Activated CD4-positive, alpha-beta T cell treated with anti-CD3 and anti-CD28 coated beads for 36 hours (primary cell): Measurements from ENCODE around the gene KREMEN2. TPM values are rescaled to one million over a fixed set of nuclear protein-coding genes. Genes with fewer than 3 reads are reported as not detected.
"Not testable (repeated sequence)": the region's sequence is repeated elsewhere in the genome, so short reads cannot be mapped to it uniquely, and the experiment has no call there.

Experiments used
- ATAC-seq: fragments of 200-7000 bp; cut with Tn5 transposase; one replicate; pipeline ENCODE4 v1.10.0; 2021; ENCODE audit warnings: mild to moderate bottlenecking, moderate library complexity
- CTCF ChIA-PET: fragments of 350-600 bp; sonication (Branson Sonifier 250); formaldehyde crosslinking; loops from one replicate; lab custom pipeline; 2021; ENCODE audit warnings: antibody characterized with exemption; lab: Charles Lee
- POLR2A ChIA-PET: fragments of 350-600 bp; sonication (Branson Sonifier 250); formaldehyde crosslinking; loops from one replicate; lab custom pipeline; 2021; ENCODE audit warnings: antibody characterized with exemption, inconsistent platforms; lab: Charles Lee
- DNase-seq: peaks from one replicate; pipeline ENCODE4 v3.0.0-alpha.2; 2020
- H3K27ac Mint-ChIP-seq: one replicate; pipeline ENCODE4 v1.8.0; 2021; ENCODE audit warnings: mixed read lengths
- H3K27me3 Mint-ChIP-seq: one replicate; pipeline ENCODE4 v1.8.0; 2021; ENCODE audit warnings: mixed read lengths
- H3K36me3 Mint-ChIP-seq: one replicate; pipeline ENCODE4 v1.8.0; 2021; ENCODE audit warnings: low read depth, mixed read lengths
- H3K4me1 Mint-ChIP-seq: one replicate; pipeline ENCODE4 v1.8.0; 2021; ENCODE audit warnings: mixed read lengths
- H3K4me3 Mint-ChIP-seq: one replicate; pipeline ENCODE4 v1.8.0; 2021; ENCODE audit warnings: mild to moderate bottlenecking, moderate library complexity, mixed read lengths
- H3K9me3 Mint-ChIP-seq: one replicate; pipeline ENCODE4 v1.8.0; 2021; ENCODE audit warnings: low read depth, mixed read lengths
- intact Hi-C, 2 experiments: fragments of 100-400 bp; cut with DNase I in 1 of 2; cut with micrococcal nuclease in 1 of 2; formaldehyde crosslinking; loops; one replicate each; pipeline versions ENCODE4 v1.14.2 to v1.15.1; 2022 to 2024; cut with DNase I, micrococcal nuclease
- total RNA-seq, 2 experiments: library from RNA; stranded (reverse); gene quantifications; one replicate each; pipeline ENCODE4 v1.2.3, GENCODE V29; 2021

KREMEN2 gene
- total RNA-seq, 2 experiments from 2014 or later, result not detected

DNA sequence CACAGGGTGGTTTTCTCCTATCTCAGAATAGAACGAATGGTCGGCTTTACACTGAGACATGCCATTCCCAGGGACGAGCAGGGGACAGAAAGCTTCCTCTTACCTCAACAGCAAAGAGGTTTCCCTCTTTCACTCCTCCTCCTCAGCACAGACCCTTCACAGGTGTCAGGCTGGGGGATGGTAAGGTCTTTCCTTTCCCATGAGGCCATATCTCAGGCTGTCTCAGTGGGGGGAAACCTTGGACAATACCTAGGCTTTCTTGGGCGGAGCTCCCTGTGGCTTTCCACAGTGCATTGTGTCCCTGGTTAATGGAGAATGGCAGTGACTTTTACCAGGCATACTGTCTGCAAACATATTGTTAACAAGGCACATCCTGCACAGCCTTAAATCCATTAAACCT, 35.9 kb upstream of the KREMEN2 start:
- H3K4me3 Mint-ChIP-seq, H3K27ac Mint-ChIP-seq, intact Hi-C loops, H3K27me3 Mint-ChIP-seq, H3K9me3 Mint-ChIP-seq, DNase-seq, POLR2A ChIA-PET, ATAC-seq, H3K36me3 Mint-ChIP-seq: not testable (repeated sequence)
- CTCF ChIA-PET, result interaction anchor here (1.5 to 2.4 kb wide), 2 partner anchors 21 to 54 kb away, joined by 4 to 26 read pairs; no protein-coding TSS in a partner anchor
- H3K4me1 Mint-ChIP-seq, result peaks cover 11% of the 10 kb centered on the region

DNA sequence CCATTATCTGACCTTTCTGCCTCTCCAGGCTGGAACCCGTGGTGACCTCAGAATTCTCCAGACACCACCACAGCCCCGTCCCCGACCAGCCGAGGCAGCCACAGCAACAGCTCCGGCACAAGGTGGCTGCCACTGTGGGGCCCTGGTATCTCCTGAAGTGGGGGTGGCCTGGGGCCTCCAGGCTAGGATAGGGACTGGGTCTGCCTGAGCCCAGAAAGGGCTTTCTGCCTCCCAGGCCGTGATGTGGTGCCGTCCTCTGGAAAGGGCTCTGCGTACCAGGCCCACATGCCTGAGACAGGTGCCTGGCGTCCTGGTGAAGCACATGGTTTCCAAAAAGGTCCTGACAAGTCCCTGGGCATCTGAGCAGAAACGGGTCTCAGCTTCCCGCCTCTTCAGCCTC, 35.3 kb upstream of the KREMEN2 start:
- CTCF ChIA-PET, result no interaction called here
- Mint-ChIP-seq H3K27me3 (no peaks in the 10 kb centered on the region), H3K9me3 (no peaks in the 10 kb centered on the region), H3K4me3 (no peak overlapping the region), H3K27ac (no peak overlapping the region), H3K4me1 (peaks cover 11% of the 10 kb centered on the region), H3K36me3 (no peaks in the 10 kb centered on the region)
- intact Hi-C loops, result no loop called here
- DNase-seq, result no peak
- POLR2A ChIA-PET, result no interaction called here
- ATAC-seq, result no peak

DNA sequence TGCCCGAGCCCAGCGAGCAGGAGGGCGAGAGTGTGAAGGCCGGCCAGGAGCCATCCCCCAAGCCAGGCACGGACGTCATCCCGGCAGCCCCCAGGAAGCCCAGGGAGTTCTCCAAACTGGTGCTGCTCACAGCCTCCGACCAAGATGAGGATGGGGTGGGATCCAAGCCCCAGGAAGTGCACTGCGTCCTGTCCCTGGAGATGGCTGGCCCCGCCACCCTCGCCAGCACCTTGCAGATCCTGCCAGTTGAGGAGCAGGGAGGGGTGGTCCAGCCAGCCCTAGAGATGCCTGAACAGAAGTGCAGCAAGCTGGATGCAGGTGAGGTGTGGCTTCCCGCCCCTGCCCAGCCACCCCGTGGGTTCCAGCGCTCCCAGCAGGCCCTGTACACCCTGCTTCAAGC, 34.4 kb upstream of the KREMEN2 start:
- intact Hi-C loops, result no loop called here
- Mint-ChIP-seq H3K27me3 (no peaks in the 10 kb centered on the region), H3K4me1 (peaks cover 11% of the 10 kb centered on the region), H3K9me3 (no peaks in the 10 kb centered on the region), H3K27ac (no peak overlapping the region), H3K36me3 (peaks cover 4% of the 10 kb centered on the region), H3K4me3 (no peak overlapping the region)
- ATAC-seq (no peak), DNase-seq (no peak)
- ChIA-PET CTCF (interaction anchor here (0.6 kb wide), 1 partner anchor 61 kb away, joined by 3 read pairs; no protein-coding TSS in a partner anchor), POLR2A (no interaction called here)

DNA sequence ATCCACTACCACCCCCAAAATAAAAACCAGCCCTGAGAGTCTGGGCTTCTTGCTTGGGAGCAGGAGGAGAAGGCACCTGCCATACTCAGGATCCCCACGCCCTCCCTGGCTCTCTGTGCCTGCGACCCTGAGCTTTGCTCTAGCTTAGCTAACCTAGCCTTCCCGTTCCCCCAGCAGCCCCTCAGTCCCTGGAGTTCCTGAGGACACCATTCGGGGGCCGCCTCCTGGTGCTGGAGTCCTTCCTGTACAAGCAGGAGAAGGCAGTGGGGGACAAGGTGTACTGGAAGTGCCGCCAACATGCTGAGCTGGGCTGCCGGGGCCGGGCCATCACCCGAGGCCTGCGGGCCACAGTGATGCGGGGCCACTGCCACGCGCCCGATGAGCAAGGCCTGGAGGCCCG, 33.8 kb upstream of the KREMEN2 start:
- Mint-ChIP-seq H3K27ac (no peak overlapping the region), H3K36me3 (peaks cover 5% of the 10 kb centered on the region), H3K27me3 (no peaks in the 10 kb centered on the region), H3K9me3 (no peaks in the 10 kb centered on the region), H3K4me1 (peaks cover 11% of the 10 kb centered on the region), H3K4me3 (no peak overlapping the region)
- POLR2A ChIA-PET, result no interaction called here
- no peak for ATAC-seq
- DNase-seq, result no peak
- intact Hi-C loops, result no loop called here
- CTCF ChIA-PET, result interaction anchor here (1.0 kb wide), 1 partner anchor 10 kb away, joined by 3 read pairs; no protein-coding TSS in a partner anchor

DNA sequence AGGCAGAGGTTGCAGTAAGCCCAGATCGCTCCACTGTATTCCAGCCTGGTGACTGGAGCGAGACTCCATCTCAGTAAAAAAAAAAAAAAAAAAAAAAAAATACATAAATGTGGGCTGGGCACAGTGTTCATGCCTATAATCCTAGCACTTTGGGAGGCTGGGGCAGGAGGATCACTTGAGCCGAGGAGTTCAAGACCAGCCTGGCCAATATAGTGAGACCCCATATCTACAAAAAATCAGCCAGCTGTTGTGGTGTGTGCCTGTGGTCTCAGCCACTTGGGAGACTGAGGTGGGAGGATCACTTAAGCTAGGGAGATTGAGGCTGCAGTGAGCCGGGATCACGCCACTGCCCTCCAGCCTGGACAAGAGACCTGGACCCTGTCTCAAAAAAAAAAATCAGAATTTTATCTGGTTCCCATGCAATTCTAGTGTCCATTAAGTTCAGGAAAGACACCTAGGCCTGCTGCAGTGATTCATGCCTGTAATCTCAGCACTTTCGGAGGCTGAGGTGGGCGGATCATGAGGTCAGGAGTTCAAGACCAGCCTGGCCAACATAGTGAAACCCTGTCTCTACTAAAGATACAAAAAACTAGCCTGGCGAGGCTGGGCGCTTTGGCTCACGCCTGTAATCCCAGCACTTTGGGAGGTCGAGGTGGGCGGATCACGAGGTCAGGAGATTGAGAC, 32.7 kb upstream of the KREMEN2 start:
- POLR2A ChIA-PET, result not testable (repeated sequence)
- H3K36me3 Mint-ChIP-seq, result peaks cover 11% of the 10 kb centered on the region

DNA sequence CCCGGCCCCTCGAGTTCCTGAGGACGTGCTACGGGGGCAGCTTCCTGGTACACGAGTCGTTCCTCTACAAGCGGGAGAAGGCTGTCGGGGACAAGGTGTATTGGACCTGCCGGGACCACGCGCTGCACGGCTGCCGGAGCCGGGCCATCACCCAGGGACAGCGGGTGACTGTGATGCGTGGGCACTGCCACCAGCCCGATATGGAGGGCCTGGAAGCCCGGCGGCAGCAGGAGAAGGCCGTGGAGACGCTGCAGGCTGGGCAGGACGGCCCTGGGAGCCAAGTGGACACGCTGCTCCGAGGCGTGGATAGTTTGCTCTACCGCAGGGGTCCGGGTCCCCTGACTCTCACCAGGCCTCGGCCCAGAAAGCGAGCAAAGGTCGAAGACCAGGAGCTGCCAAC, 30.9 kb upstream of the KREMEN2 start:
- H3K27me3 Mint-ChIP-seq, result no peaks in the 10 kb centered on the region
- intact Hi-C loops, result no loop called here
- DNase-seq, result no peak
- ChIA-PET CTCF (interaction anchor here (1.3 kb wide), 1 partner anchor 13 kb away, joined by 3 read pairs; no protein-coding TSS in a partner anchor), POLR2A (no interaction called here)
- H3K36me3 Mint-ChIP-seq, result peaks cover 11% of the 10 kb centered on the region
- H3K4me1 Mint-ChIP-seq, result peaks cover 2% of the 10 kb centered on the region
- no peak overlapping the region for H3K4me3 Mint-ChIP-seq
- H3K27ac Mint-ChIP-seq, result no peak overlapping the region
- H3K9me3 Mint-ChIP-seq, result no peaks in the 10 kb centered on the region
- ATAC-seq, result no peak

More for the DNA sequence above, 32.7 kb upstream of the KREMEN2 start:
- intact Hi-C loops, H3K9me3 Mint-ChIP-seq, ATAC-seq, H3K4me3 Mint-ChIP-seq, H3K27ac Mint-ChIP-seq, H3K27me3 Mint-ChIP-seq, DNase-seq: not testable (repeated sequence)
- CTCF ChIA-PET, result interaction anchor here (0.6 to 1.0 kb wide), 3 partner anchors 11 to 406 kb away, joined by 3 to 4 read pairs (median 3); no protein-coding TSS in a partner anchor
- H3K4me1 Mint-ChIP-seq, result peaks cover 14% of the 10 kb centered on the region

DNA sequence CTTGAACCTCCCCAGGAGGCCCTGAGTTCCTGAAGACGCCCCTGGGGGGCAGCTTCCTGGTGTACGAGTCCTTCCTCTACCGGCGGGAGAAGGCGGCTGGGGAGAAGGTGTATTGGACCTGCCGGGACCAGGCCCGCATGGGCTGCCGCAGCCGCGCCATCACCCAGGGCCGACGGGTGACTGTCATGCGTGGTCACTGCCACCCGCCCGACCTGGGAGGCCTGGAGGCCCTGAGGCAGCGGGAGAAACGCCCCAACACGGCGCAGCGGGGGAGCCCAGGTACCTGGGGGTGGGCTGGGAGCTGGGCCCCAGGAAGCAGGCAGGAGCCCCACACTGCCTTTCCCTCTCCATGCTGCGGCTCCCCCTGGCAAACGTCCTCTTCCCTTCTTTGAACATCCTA, 30.4 kb upstream of the KREMEN2 start:
- ATAC-seq (no peak), DNase-seq (no peak)
- ChIA-PET POLR2A (no interaction called here), CTCF (no interaction called here)
- Mint-ChIP-seq H3K27me3 (no peaks in the 10 kb centered on the region), H3K9me3 (no peaks in the 10 kb centered on the region), H3K4me1 (peaks cover 2% of the 10 kb centered on the region), H3K4me3 (no peak overlapping the region), H3K27ac (no peak overlapping the region), H3K36me3 (peaks cover 11% of the 10 kb centered on the region)
- intact Hi-C loops, result no loop called here

DNA sequence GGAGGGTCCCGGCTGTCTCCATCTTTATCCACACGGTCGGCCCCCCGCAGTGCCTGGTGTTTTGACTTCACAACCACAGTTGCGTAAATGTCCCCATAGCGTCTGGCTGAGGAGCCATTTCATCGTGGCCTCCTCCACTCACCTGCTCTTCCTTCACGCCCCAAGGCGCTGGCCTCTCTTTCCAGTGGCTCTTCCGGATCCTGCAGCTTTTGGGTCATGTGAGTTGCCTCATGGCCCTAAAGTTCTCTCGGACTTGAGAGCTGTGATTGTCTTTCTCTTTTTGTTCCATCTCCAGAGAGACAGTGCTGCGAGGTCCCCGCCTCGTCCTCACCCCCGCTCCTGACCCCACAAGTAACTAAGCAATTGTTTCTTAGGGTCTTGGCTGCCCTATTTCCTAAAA, 29.6 kb upstream of the KREMEN2 start:
- ATAC-seq (no peak), DNase-seq (no peak)
- no peaks in the 10 kb centered on the region for H3K27me3 Mint-ChIP-seq
- H3K9me3 Mint-ChIP-seq, result no peaks in the 10 kb centered on the region
- intact Hi-C loops, result no loop called here
- ChIA-PET POLR2A (no interaction called here), CTCF (no interaction called here)
- H3K4me3 Mint-ChIP-seq, result no peak overlapping the region
- peaks cover 2% of the 10 kb centered on the region for H3K4me1 Mint-ChIP-seq
- peaks cover 14% of the 10 kb centered on the region for H3K36me3 Mint-ChIP-seq
- H3K27ac Mint-ChIP-seq, result no peak overlapping the region

DNA sequence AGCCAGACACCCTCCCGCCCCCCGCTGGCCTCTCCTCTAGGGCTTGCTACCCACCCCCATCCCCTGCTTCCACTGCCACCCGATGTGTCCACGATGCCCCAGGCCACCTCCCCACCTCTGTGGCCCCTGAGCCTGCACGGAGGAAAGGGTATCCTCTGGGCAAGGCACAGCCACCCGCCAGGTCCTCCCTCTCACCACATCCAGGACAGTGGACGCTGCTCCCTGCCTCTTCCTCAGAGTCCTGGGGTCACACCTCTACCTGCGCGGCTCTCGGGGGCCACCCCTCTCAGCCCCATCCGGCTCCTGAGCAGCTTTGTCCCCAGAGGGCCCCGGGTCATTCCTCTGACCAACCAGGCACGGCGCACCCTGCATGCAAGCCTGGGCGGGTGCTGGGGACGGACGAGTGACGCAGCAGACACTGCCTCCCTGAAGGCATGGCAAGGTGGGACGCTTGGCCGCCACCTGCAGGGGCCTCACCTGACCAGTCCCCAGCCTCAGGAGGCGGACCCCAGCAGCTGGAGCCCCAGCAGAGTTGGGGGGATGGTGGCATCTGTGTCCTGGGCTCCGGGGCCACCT, 27.6 kb upstream of the KREMEN2 start:
- POLR2A ChIA-PET, result no interaction called here
- Mint-ChIP-seq H3K27ac (no peak overlapping the region), H3K9me3 (no peaks in the 10 kb centered on the region), H3K27me3 (no peaks in the 10 kb centered on the region), H3K36me3 (peaks cover 23% of the 10 kb centered on the region), H3K4me3 (no peak overlapping the region), H3K4me1 (peaks cover 2% of the 10 kb centered on the region)
- CTCF ChIA-PET, result no interaction called here
- intact Hi-C loops, result no loop called here
- DNase-seq (no peak), ATAC-seq (no peak)

DNA sequence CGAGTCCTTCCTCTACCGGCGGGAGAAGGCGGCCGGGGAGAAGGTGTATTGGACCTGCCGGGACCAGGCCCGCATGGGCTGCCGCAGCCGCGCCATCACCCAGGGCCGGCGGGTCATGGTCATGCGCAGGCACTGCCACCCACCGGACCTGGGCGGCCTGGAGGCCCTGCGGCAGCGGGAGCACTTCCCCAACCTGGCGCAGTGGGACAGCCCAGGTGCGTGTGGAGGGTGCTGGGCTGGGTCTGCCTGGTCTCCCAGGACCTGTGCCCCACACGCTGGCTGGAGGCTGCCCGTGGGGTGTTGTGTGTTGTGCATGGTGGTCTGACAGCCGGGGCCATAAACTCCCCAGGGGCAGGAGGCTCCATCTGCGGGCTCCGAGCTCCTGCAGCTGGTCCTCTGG, 26.9 kb upstream of the KREMEN2 start:
- intact Hi-C loops, result no loop called here
- Mint-ChIP-seq H3K4me1 (peaks cover 2% of the 10 kb centered on the region), H3K27ac (no peak overlapping the region), H3K9me3 (no peaks in the 10 kb centered on the region), H3K4me3 (no peak overlapping the region), H3K36me3 (peaks cover 24% of the 10 kb centered on the region), H3K27me3 (no peaks in the 10 kb centered on the region)
- ATAC-seq (no peak), DNase-seq (no peak)
- CTCF ChIA-PET, result no interaction called here
- POLR2A ChIA-PET, result no interaction called here

DNA sequence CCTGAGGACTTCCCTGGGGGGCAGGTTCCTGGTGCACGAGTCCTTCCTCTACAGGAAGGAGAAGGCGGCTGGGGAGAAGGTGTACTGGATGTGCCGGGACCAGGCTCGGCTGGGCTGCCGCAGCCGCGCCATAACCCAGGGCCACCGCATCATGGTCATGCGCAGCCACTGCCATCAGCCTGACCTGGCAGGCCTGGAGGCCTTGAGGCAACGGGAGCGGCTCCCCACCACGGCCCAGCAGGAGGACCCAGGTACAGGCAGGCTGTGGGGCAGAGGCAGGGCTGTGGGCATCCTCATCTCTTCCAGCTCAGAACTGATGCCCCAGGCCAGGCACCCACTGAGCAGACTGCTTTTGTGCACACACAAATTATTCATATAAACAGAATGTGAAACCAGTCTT, 25.9 kb upstream of the KREMEN2 start:
- H3K27me3 Mint-ChIP-seq, result no peaks in the 10 kb centered on the region
- intact Hi-C loops, result no loop called here
- peaks cover 2% of the 10 kb centered on the region for H3K4me1 Mint-ChIP-seq
- ChIA-PET POLR2A (no interaction called here), CTCF (interaction anchor here (1.1 kb wide), 1 partner anchor 11 kb away, joined by 3 read pairs; no protein-coding TSS in a partner anchor)
- DNase-seq, result no peak
- H3K4me3 Mint-ChIP-seq, result no peak overlapping the region
- H3K36me3 Mint-ChIP-seq, result peaks cover 30% of the 10 kb centered on the region
- H3K9me3 Mint-ChIP-seq, result no peaks in the 10 kb centered on the region
- no peak for ATAC-seq
- H3K27ac Mint-ChIP-seq, result no peak overlapping the region

DNA sequence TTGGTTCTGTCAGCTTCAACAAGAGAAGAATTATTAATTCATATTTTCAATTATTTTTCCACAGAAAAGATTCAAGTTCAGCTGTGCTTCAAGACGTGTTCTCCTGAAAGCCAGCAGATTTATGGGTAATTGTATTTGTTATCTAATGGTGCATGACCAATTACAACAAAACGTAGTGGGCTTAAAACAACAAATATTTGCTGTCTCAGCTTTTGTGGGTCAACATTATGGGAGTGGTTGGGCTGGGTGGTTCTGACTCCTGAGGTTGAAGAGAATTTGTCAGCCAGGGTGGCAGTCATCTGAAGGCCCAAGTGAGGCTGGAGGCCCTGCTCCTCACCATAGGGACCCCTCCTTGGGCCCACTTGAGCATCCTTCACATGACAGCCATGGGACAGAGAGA, 24.1 kb upstream of the KREMEN2 start:
- no peak for DNase-seq
- Mint-ChIP-seq H3K9me3 (no peaks in the 10 kb centered on the region), H3K4me3 (no peak overlapping the region), H3K27me3 (no peaks in the 10 kb centered on the region), H3K36me3 (peaks cover 29% of the 10 kb centered on the region), H3K4me1 (peaks cover 2% of the 10 kb centered on the region), H3K27ac (no peak overlapping the region)
- ChIA-PET POLR2A (no interaction called here), CTCF (interaction anchor here (1.0 to 1.8 kb wide), 2 partner anchors 13 to 72 kb away, joined by 3 to 6 read pairs; no protein-coding TSS in a partner anchor)
- no peak for ATAC-seq
- intact Hi-C loops, result no loop called here
